GM12878 (cell line): ENCODE results near the gene TTLL13. TPM values are rescaled to one million over a fixed set of nuclear protein-coding genes. Genes with fewer than 3 reads are reported as not detected.

ENCODE experiments used
- ASH2L ChIP-seq: fragments of 300-600, 200-600 bp; sonication (generic); IDR thresholded peaks from 2 replicates; pipeline ENCODE4 v1.6.1; 2017; ENCODE audit warnings: low read depth, mild to moderate bottlenecking, borderline replicate concordance
- CBFB ChIP-seq: IDR thresholded peaks from 2 replicates; pipeline ENCODE4 v1.6.1; 2016; ENCODE audit warnings: antibody characterized with exemption, low read depth
- CEBPB ChIP-seq, 2 experiments: fragments of 150-350 bp in 1 of 2; IDR thresholded peaks; 2 replicates each; pipeline ENCODE4 v1.6.1; 2012 to 2014; ENCODE audit warnings: low read depth in 2 of 2, low read length in 2 of 2, borderline replicate concordance in 1 of 2, inconsistent platforms in 1 of 2
- CREM ChIP-seq: IDR thresholded peaks from 2 replicates; pipeline ENCODE4 v1.6.1; 2014; ENCODE audit warnings: antibody characterized with exemption, low read depth
- EGR1 ChIP-seq, 2 experiments: IDR thresholded peaks; 1 replicate in 1 of 2; 2 replicates in 1 of 2; pipeline ENCODE4 v1.6.1; 2011 to 2012; ENCODE audit warnings: low read depth in 2 of 2, low read length in 2 of 2, borderline replicate concordance in 1 of 2, mild to moderate bottlenecking in 1 of 2, moderate library complexity in 1 of 2
- GATAD2B ChIP-seq: fragments of 450-650 bp; conservative IDR thresholded peaks from 2 replicates; pipeline ENCODE4 v1.6.1; 2017; ENCODE audit warnings: low read depth, mild to moderate bottlenecking, moderate library complexity
- IKZF1 ChIP-seq: fragments of 450-650 bp; conservative IDR thresholded peaks from 2 replicates; pipeline ENCODE4 v1.6.1; 2017; ENCODE audit warnings: antibody characterized with exemption, mild to moderate bottlenecking
- IKZF2 ChIP-seq, 2 experiments: fragments of 450-650 bp; IDR thresholded peaks; 2 replicates each; pipeline ENCODE4 v1.6.1; 2017; ENCODE audit warnings: mild to moderate bottlenecking in 2 of 2, moderate library complexity in 2 of 2
- IRF3 ChIP-seq: fragments of 450-650 bp; IDR thresholded peaks from 2 replicates; pipeline ENCODE4 v1.6.1; 2014; ENCODE audit warnings: mild to moderate bottlenecking
- JUND ChIP-seq: IDR thresholded peaks from 2 replicates; pipeline ENCODE4 v1.6.1; 2012; ENCODE audit warnings: low read depth, mild to moderate bottlenecking, low read length, improper control_type of control experiment, moderate library complexity
- MEF2B ChIP-seq: fragments of 450-650 bp; IDR thresholded peaks from 2 replicates; pipeline ENCODE4 v1.6.1; 2018; ENCODE audit warnings: mild to moderate bottlenecking, moderate library complexity; ENCODE audit not compliant: partially characterized antibody, poor library complexity, severe bottlenecking
- MTA2 ChIP-seq: fragments of 450-650 bp; IDR thresholded peaks from 2 replicates; pipeline ENCODE4 v1.6.1; 2016; ENCODE audit warnings: low read depth, mild to moderate bottlenecking, moderate library complexity
- MXI1 ChIP-seq: fragments of 150-350 bp; IDR thresholded peaks from 2 replicates; pipeline ENCODE4 v1.6.1; 2011; ENCODE audit warnings: low read depth, mild to moderate bottlenecking, inconsistent platforms, low read length, improper control_type of control experiment
- PKNOX1 ChIP-seq: fragments of 450-650 bp; IDR thresholded peaks from 2 replicates; pipeline ENCODE4 v1.6.1; 2016; ENCODE audit warnings: mild to moderate bottlenecking
- PML ChIP-seq: IDR thresholded peaks from 2 replicates; pipeline ENCODE4 v1.6.1; 2012; ENCODE audit warnings: low read length, inconsistent platforms
- RB1 ChIP-seq: fragments of 450-650 bp; formaldehyde crosslinking; IDR thresholded peaks from 2 replicates; pipeline ENCODE4 v1.6.1; 2017; ENCODE audit warnings: mild to moderate bottlenecking, borderline replicate concordance
- SIX5 ChIP-seq: IDR thresholded peaks from 2 replicates; pipeline ENCODE4 v1.6.1; 2011; ENCODE audit warnings: mild to moderate bottlenecking, low read depth, low read length, moderate library complexity; ENCODE audit not compliant: severe bottlenecking
- SMAD5 ChIP-seq: IDR thresholded peaks from 2 replicates; pipeline ENCODE4 v1.6.1; 2016; ENCODE audit warnings: antibody characterized with exemption, low read depth
- SMC3 ChIP-seq: IDR thresholded peaks from 2 replicates; pipeline ENCODE4 v1.6.1; 2011; ENCODE audit warnings: low read length, improper control_type of control experiment, borderline replicate concordance
- TARDBP ChIP-seq: IDR thresholded peaks from 2 replicates; pipeline ENCODE4 v1.6.1; 2016; ENCODE audit warnings: borderline replicate concordance
- TCF3 ChIP-seq: IDR thresholded peaks from 2 replicates; pipeline ENCODE4 v1.6.1; 2012; ENCODE audit warnings: low read depth, mild to moderate bottlenecking, low read length, borderline replicate concordance; ENCODE audit not compliant: insufficient read depth
- TCF7 ChIP-seq: IDR thresholded peaks from 2 replicates; pipeline ENCODE4 v1.6.1; 2014; ENCODE audit warnings: antibody characterized with exemption, borderline replicate concordance
- ZBED1 ChIP-seq: IDR thresholded peaks from 2 replicates; pipeline ENCODE4 v1.6.1; 2016; ENCODE audit warnings: borderline replicate concordance
- ZZZ3 ChIP-seq: IDR thresholded peaks from 2 replicates; pipeline ENCODE4 v1.6.1; 2011; ENCODE audit warnings: low read depth; ENCODE audit not compliant: control insufficient read depth, insufficient read length
- polyA plus RNA-seq, 11 experiments: library from polyadenylated mRNA; depleted of rRNA in 4 of 11; unstranded in 6 of 11; stranded (reverse) in 5 of 11; fragments of >200 nt; fragmentation: Nextera tagmentation in 4 of 11; fragmentation: Illumina TruSeq in 1 of 11; extraction: Ambion mirVana in 4 of 11; extraction: Trizol in 1 of 11; gene quantifications; 1 replicate in 1 of 11; 2 replicates in 10 of 11; pipeline versions ENCODE4 v1.2.1 to v1.2.3, GENCODE V29; 2011 to 2016; ENCODE audit warnings: inconsistent platforms in 2 of 11, missing spikeins in 2 of 11, low read depth in 1 of 11
- total RNA-seq, 4 experiments: library from RNA; depleted of rRNA in 3 of 4; stranded (reverse); fragments of >200 nt in 3 of 4; fragmentation: Illumina TruSeq in 1 of 4; extraction: Trizol in 1 of 4; gene quantifications; 2 replicates each; pipeline versions ENCODE4 v1.2.1 to v1.2.3, GENCODE V29; 2013 to 2021
- TF ChIP-seq, protein P1 (sequence below), 3 experiments: IDR thresholded peaks in 2 of 3; conservative IDR thresholded peaks in 1 of 3; 2 replicates each; pipeline ENCODE4 v1.5.1; 2011; ENCODE audit warnings: low read depth in 3 of 3, low read length in 3 of 3, mild to moderate bottlenecking in 3 of 3, control low read depth in 2 of 3, moderate library complexity in 2 of 3, inconsistent platforms in 1 of 3, mixed read lengths in 1 of 3; ENCODE audit not compliant: control insufficient read depth in 2 of 3, insufficient read depth in 1 of 3; ENCODE audit errors: extremely low read depth in 1 of 3
- TF ChIP-seq, protein P2 (sequence below): fragments of 450-650 bp; IDR thresholded peaks from 2 replicates; pipeline ENCODE4 v1.6.1; 2016; ENCODE audit warnings: mild to moderate bottlenecking

TTLL13 gene
- total and polyA plus RNA-seq, 10 of the 15 experiments (the other 5 are each of a cell fraction or from before 2014, with no cell fraction given), result 0.03 to 0.32 (median 0.13) TPM; not detected in 1

DNA sequence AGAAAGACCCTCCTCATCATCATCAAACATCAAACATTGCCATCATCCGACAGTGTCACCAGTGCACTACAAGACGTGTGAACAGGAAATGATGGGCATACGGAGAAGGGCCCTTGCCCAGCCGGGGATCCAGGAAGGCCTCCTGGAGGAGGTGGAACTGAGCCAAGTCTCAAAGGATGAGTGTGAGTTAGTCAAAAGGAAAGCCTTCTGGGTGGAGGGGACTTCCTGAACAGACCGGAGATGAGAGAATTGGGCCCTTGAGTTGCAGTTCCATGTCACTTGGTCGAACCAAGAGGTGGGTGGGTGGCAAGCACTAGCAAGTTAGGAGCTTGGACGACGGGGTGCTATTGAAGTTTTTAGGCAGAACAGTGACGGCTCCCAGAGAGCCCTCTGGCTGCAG, 39.8 kb upstream of the TTLL13 start (continued):
- TF ChIP-seq, protein P1, sequence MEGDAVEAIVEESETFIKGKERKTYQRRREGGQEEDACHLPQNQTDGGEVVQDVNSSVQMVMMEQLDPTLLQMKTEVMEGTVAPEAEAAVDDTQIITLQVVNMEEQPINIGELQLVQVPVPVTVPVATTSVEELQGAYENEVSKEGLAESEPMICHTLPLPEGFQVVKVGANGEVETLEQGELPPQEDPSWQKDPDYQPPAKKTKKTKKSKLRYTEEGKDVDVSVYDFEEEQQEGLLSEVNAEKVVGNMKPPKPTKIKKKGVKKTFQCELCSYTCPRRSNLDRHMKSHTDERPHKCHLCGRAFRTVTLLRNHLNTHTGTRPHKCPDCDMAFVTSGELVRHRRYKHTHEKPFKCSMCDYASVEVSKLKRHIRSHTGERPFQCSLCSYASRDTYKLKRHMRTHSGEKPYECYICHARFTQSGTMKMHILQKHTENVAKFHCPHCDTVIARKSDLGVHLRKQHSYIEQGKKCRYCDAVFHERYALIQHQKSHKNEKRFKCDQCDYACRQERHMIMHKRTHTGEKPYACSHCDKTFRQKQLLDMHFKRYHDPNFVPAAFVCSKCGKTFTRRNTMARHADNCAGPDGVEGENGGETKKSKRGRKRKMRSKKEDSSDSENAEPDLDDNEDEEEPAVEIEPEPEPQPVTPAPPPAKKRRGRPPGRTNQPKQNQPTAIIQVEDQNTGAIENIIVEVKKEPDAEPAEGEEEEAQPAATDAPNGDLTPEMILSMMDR (IDR thresholded peaks at IDR 0.05 in 2 of 3, conservative IDR thresholded peaks at IDR 0.05 in 1 of 3; ENCODE audit: control insufficient read depth in 2 of 3, extremely low read depth in 1 of 3, insufficient read depth in 1 of 3, low read depth in 3 of 3, low read length in 3 of 3), result no peak
- TF ChIP-seq CREM, result peak; percentile 66; the same call in 1 of the 2 replicates
- TF ChIP-seq ZZZ3, result no peak
- peak; percentile 60 to 63 for TF ChIP-seq IKZF2 (IDR thresholded peaks at IDR 0.05)
- TF ChIP-seq JUND, result no peak
- no peak for TF ChIP-seq IRF3
- TF ChIP-seq MXI1, result no peak
- no peak for TF ChIP-seq RB1
- no peak for TF ChIP-seq GATAD2B
- no peak for TF ChIP-seq SMC3
- no peak for TF ChIP-seq EGR1 (IDR thresholded peaks at IDR 0.05; ENCODE audit: borderline replicate concordance in 1 of 2, low read depth in 2 of 2, low read length in 2 of 2)
- no peak for TF ChIP-seq TCF7
- TF ChIP-seq MTA2, result no peak
- TF ChIP-seq, protein P2, sequence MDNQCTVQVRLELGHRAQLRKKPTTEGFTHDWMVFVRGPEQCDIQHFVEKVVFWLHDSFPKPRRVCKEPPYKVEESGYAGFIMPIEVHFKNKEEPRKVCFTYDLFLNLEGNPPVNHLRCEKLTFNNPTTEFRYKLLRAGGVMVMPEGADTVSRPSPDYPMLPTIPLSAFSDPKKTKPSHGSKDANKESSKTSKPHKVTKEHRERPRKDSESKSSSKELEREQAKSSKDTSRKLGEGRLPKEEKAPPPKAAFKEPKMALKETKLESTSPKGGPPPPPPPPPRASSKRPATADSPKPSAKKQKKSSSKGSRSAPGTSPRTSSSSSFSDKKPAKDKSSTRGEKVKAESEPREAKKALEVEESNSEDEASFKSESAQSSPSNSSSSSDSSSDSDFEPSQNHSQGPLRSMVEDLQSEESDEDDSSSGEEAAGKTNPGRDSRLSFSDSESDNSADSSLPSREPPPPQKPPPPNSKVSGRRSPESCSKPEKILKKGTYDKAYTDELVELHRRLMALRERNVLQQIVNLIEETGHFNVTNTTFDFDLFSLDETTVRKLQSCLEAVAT, result no peak
- TF ChIP-seq CEBPB (IDR thresholded peaks at IDR 0.05; ENCODE audit: borderline replicate concordance in 1 of 2, low read depth in 2 of 2, low read length in 2 of 2), result no peak
- TF ChIP-seq TARDBP, result no peak
- peak; percentile 61 for TF ChIP-seq IKZF1
- TF ChIP-seq ASH2L, result no peak
- no peak for TF ChIP-seq CBFB
- no peak for TF ChIP-seq TCF3
- no peak for TF ChIP-seq SMAD5
- TF ChIP-seq MEF2B, result no peak
- TF ChIP-seq ZBED1, result no peak
- TF ChIP-seq SIX5, result no peak
- no peak for TF ChIP-seq PML
- peak; percentile 7; the same call in 1 of the 2 replicates for TF ChIP-seq PKNOX1
